Trophoblast cell (in vitro differentiated cells and primary cell): ENCODE data around the gene GSTCD.

ENCODE experiments used
- DNase-seq, 2 donors: peaks; one replicate each; pipeline ENCODE4 v3.0.0-alpha.2; 2016
- H2AFZ ChIP-seq: 2 replicates; pipeline ENCODE4 v1.6.1; 2013; ENCODE audit warnings: low read length, moderate library complexity, mild to moderate bottlenecking; ENCODE audit not compliant: insufficient read depth, poor library complexity
- H2AK5ac ChIP-seq: 2 replicates; pipeline ENCODE4 v1.6.1; 2013; ENCODE audit warnings: mild to moderate bottlenecking, low read length
- H2BK120ac ChIP-seq: 2 replicates; pipeline ENCODE4 v1.6.1; 2013; ENCODE audit warnings: low read length, mild to moderate bottlenecking, moderate library complexity; ENCODE audit not compliant: insufficient read depth, poor library complexity
- H2BK12ac ChIP-seq: 2 replicates; pipeline ENCODE4 v1.6.1; 2013; ENCODE audit warnings: mild to moderate bottlenecking, low read length, moderate library complexity
- H2BK5ac ChIP-seq: 2 replicates; pipeline ENCODE4 v1.6.1; 2013; ENCODE audit warnings: low read length, low read depth, moderate library complexity, mild to moderate bottlenecking; ENCODE audit not compliant: poor library complexity
- H3K14ac ChIP-seq: 2 replicates; pipeline ENCODE4 v1.6.1; 2013; ENCODE audit warnings: mild to moderate bottlenecking, low read length
- H3K18ac ChIP-seq: 2 replicates; pipeline ENCODE4 v1.6.1; 2013; ENCODE audit warnings: mild to moderate bottlenecking, low read length
- H3K23ac ChIP-seq: 2 replicates; pipeline ENCODE4 v1.6.1; 2013; ENCODE audit warnings: low read length
- H3K27ac ChIP-seq: 2 replicates; pipeline ENCODE4 v1.5.1; 2013; ENCODE audit warnings: low read depth, mild to moderate bottlenecking, inconsistent platforms, low read length, moderate library complexity
- H3K27me3 ChIP-seq: 2 replicates; pipeline ENCODE4 v1.6.1; 2013; ENCODE audit warnings: inconsistent platforms, mild to moderate bottlenecking, low read length, moderate library complexity; ENCODE audit not compliant: insufficient read depth
- H3K36me3 ChIP-seq, 2 experiments: 1 replicate in 1 of 2; 2 replicates in 1 of 2; pipeline ENCODE4 v1.6.1; 2013; ENCODE audit warnings: low read length in 2 of 2, mild to moderate bottlenecking in 2 of 2, moderate library complexity in 1 of 2; ENCODE audit not compliant: insufficient read depth in 2 of 2, control insufficient read depth in 1 of 2
- H3K4ac ChIP-seq: 2 replicates; pipeline ENCODE4 v1.6.1; 2013; ENCODE audit warnings: low read depth, mild to moderate bottlenecking, low read length, moderate library complexity
- H3K4me1 ChIP-seq, 2 experiments: 1 replicate in 1 of 2; 2 replicates in 1 of 2; pipeline ENCODE4 v1.6.1; 2013; ENCODE audit warnings: low read length in 2 of 2, mild to moderate bottlenecking in 2 of 2, moderate library complexity in 1 of 2; ENCODE audit not compliant: insufficient read depth in 2 of 2, control insufficient read depth in 1 of 2
- H3K4me2 ChIP-seq: 2 replicates; pipeline ENCODE4 v1.6.1; 2013; ENCODE audit warnings: inconsistent platforms, mild to moderate bottlenecking, low read length, moderate library complexity
- H3K4me3 ChIP-seq: 2 replicates; pipeline ENCODE4 v1.5.1; 2013; ENCODE audit warnings: mild to moderate bottlenecking, low read depth, low read length, inconsistent platforms
- H3K79me1 ChIP-seq: one replicate; pipeline ENCODE4 v1.6.1; 2013; ENCODE audit warnings: low read length
- H3K79me2 ChIP-seq: 2 replicates; pipeline ENCODE4 v1.6.1; 2013; ENCODE audit warnings: low read length, mild to moderate bottlenecking; ENCODE audit not compliant: control insufficient read depth, insufficient read depth, poor library complexity
- H3K9ac ChIP-seq: 2 replicates; pipeline ENCODE4 v1.6.1; 2013; ENCODE audit warnings: mild to moderate bottlenecking, low read length
- H3K9me3 ChIP-seq: 2 replicates; pipeline ENCODE4 v1.6.1; 2013; ENCODE audit warnings: low read depth, mild to moderate bottlenecking, control low read depth, inconsistent platforms, low read length; ENCODE audit not compliant: insufficient read depth
- H4K12ac ChIP-seq: 2 replicates; pipeline ENCODE4 v1.6.1; 2013; ENCODE audit warnings: low read depth, mild to moderate bottlenecking, low read length, moderate library complexity
- H4K8ac ChIP-seq: 2 replicates; pipeline ENCODE4 v1.6.1; 2013; ENCODE audit warnings: low read depth, mild to moderate bottlenecking, low read length, moderate library complexity
- H4K91ac ChIP-seq: one replicate; pipeline ENCODE4 v1.6.1; 2013; ENCODE audit warnings: low read depth, mild to moderate bottlenecking, low read length, moderate library complexity
- WGBS: extraction: QIAGEN DNeasy Blood & Tissue Kit; methylation state at CpG from one replicate; pipeline ENCODE4 v1.1.7; 2013; ENCODE audit warnings: missing lambda C conversion rate; ENCODE audit not compliant: insufficient read length, insufficient coverage; ENCODE audit errors: extremely low coverage; 5-methylcytosine and 5-hydroxymethylcytosine counted together

The GSTCD gene

DNA sequence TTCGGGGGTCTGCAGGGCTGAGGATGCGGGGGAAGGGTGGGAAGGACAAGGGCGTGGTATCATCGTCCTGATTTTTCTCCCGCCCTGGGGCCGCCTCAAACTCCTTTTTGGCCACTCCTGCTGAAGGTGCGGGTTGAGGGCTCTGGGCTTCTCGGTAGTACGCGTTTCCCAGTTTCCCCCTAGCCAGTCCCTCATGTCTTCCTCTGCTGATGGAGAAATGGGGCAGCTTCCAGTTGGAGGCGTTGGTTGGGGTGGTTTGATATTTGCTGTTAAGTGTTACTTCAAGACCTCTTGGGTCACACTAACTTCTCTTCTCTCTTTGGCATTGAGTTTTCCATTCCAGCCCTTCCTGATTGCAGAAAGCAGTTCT is 482 bp downstream of the GSTCD start:
- Histone ChIP-seq H3K27me3 (no peaks in the 10 kb centered on the region), H2BK5ac (peak overlapping the region; percentile 78), H3K27ac (peak overlapping the region; percentile 86), H3K4ac (no peak overlapping the region), H3K4me3 (peak overlapping the region; percentile 94), H2BK120ac (no peak overlapping the region), H2BK12ac (no peak overlapping the region), H3K9ac (peak overlapping the region; percentile 88), H2AFZ (peak overlapping the region; percentile 97), H3K4me2 (peak overlapping the region; percentile 94), H3K18ac (peak overlapping the region; percentile 86), H4K8ac (peak overlapping the region; percentile 81), H3K79me1 (peaks cover 4% of the 10 kb centered on the region), H2AK5ac (no peak overlapping the region), H3K79me2 (peaks cover 5% of the 10 kb centered on the region), H4K91ac (peak overlapping the region; percentile 75), H3K4me1 (no peaks in the 10 kb centered on the region), H3K14ac (peak overlapping the region; percentile 13), H3K23ac (no peak overlapping the region), H3K9me3 (no peaks in the 10 kb centered on the region), H4K12ac (peak overlapping the region; percentile 79), H3K36me3 (peaks cover 0 to 3% of the 10 kb centered on the region in 2 experiments)
- no CpG with 5 or more reads among the region's 11 CpGs for WGBS
- peak; percentile 28 to 61 for DNase-seq

DNA sequence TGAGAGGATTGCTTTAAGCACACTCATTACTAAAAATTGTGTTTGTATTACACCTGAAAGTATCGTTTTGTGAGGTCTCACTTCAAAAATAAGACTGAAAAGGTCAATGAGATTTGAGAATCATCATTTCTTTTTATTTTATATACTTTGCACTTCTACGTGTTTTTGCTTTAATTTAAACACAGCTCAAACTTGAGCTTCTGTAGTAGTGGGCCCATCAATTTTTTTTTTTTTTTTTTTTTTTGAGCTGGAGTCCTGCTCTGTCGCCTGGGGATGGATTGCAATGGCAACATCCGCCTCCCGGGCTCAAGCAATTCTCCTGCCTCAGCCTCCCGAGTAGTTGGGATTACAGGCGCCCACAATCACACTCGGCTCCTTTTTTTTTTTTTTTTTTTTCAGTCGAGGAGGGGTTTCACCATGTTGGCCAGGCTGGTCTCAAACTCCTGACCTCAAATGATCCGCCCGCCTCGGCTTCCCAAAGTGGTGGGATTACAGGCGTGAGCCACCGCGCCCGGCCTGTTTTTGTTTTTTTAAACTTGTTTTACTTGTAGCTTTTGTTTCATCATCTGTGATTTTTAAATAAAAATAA is 1.5 kb downstream of the GSTCD start:
- H3K27ac ChIP-seq: no peak overlapping the region
- H3K4ac ChIP-seq: no peak overlapping the region
- H3K14ac ChIP-seq: no peak overlapping the region
- H2AFZ ChIP-seq: no peak overlapping the region
- H4K8ac ChIP-seq: no peak overlapping the region
- H3K79me2 ChIP-seq: peaks cover 5% of the 10 kb centered on the region
- no peaks in the 10 kb centered on the region for H3K9me3 ChIP-seq
- H2BK120ac ChIP-seq: no peak overlapping the region
- no peak overlapping the region for H2BK5ac ChIP-seq
- no peaks in the 10 kb centered on the region for H3K4me1 ChIP-seq
- H3K27me3 ChIP-seq: no peaks in the 10 kb centered on the region
- no peak overlapping the region for H3K4me2 ChIP-seq
- no peak overlapping the region for H3K23ac ChIP-seq
- DNase-seq: no peak
- no peak overlapping the region for H4K91ac ChIP-seq
- peaks cover 4% of the 10 kb centered on the region for H3K79me1 ChIP-seq
- H3K36me3 ChIP-seq: peaks cover 0 to under 1% of the 10 kb centered on the region in 2 experiments
- no peak overlapping the region for H2AK5ac ChIP-seq
- H3K4me3 ChIP-seq: no peak overlapping the region
- H2BK12ac ChIP-seq: no peak overlapping the region
- WGBS: no CpG with 5 or more reads among the region's 16 CpGs
- no peak overlapping the region for H3K9ac ChIP-seq
- no peak overlapping the region for H4K12ac ChIP-seq
- H3K18ac ChIP-seq: no peak overlapping the region

DNA sequence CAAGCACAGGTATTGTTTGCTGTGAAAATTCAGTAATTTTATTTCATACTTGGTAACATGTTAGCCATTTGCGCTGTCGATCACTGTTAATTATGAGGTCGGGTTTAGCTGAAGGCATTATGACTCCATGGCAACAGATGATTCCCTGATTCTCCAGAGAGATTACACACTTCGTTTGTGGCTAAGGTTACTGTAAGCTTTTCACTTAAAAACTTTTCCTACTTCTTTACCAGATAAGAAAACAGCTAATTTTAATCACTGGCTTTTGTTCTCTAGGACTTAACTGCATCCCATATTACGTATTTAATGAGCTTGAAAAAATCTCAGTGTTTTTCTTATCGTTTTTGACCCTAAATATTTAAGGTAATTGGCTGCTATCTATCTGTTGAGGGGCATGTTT is 2.1 kb downstream of the GSTCD start:
- no peak overlapping the region for H2AK5ac ChIP-seq
- no peaks in the 10 kb centered on the region for H3K27me3 ChIP-seq
- H4K12ac ChIP-seq: no peak overlapping the region
- H2AFZ ChIP-seq: no peak overlapping the region
- no peak overlapping the region for H4K8ac ChIP-seq
- no peak overlapping the region for H3K23ac ChIP-seq
- H4K91ac ChIP-seq: no peak overlapping the region
- H3K9ac ChIP-seq: no peak overlapping the region
- H3K79me1 ChIP-seq: peaks cover 4% of the 10 kb centered on the region
- no peak overlapping the region for H3K18ac ChIP-seq
- H3K79me2 ChIP-seq: peaks cover 5% of the 10 kb centered on the region
- no CpG with 5 or more reads among the region's 6 CpGs for WGBS
- H3K4me1 ChIP-seq: no peaks in the 10 kb centered on the region
- H3K4me2 ChIP-seq: no peak overlapping the region
- H3K4ac ChIP-seq: no peak overlapping the region
- H2BK120ac ChIP-seq: no peak overlapping the region
- no peak overlapping the region for H2BK5ac ChIP-seq
- no peaks in the 10 kb centered on the region for H3K9me3 ChIP-seq
- H3K27ac ChIP-seq: no peak overlapping the region
- no peaks in the 10 kb centered on the region for H3K36me3 ChIP-seq
- DNase-seq: peak; percentile 14 to 59
- no peak overlapping the region for H2BK12ac ChIP-seq
- no peak overlapping the region for H3K14ac ChIP-seq
- no peak overlapping the region for H3K4me3 ChIP-seq

DNA sequence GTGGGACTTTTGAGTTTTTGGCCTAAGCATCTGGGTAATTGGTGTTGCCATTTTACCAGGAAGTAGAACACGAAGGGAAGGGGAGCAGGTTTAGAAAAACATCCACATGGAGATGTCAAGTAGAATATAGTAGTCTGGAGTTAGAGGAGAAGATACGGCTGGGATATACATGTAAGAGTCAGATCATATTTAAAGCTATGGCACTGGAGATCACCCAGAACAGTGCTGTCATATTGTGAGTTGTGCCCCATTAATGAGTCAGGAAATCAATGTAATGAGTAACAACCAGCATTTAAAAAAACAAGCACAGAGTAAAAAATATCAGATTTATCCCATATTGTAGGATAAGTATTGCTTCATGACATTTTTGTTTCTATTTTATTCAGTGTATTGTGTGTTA is 4.2 kb downstream of the GSTCD start:
- Histone ChIP-seq H3K18ac (no peak overlapping the region), H2BK5ac (no peak overlapping the region), H3K79me2 (peaks cover 5% of the 10 kb centered on the region), H3K4ac (no peak overlapping the region), H2BK120ac (no peak overlapping the region), H3K9ac (no peak overlapping the region), H3K36me3 (no peaks in the 10 kb centered on the region), H2AFZ (no peak overlapping the region), H4K91ac (no peak overlapping the region), H4K12ac (no peak overlapping the region), H3K4me1 (no peaks in the 10 kb centered on the region), H3K23ac (no peak overlapping the region), H3K14ac (no peak overlapping the region), H4K8ac (no peak overlapping the region), H3K9me3 (no peaks in the 10 kb centered on the region), H3K79me1 (peaks cover 4% of the 10 kb centered on the region), H3K4me2 (no peak overlapping the region), H3K4me3 (no peak overlapping the region), H2BK12ac (no peak overlapping the region), H2AK5ac (no peak overlapping the region), H3K27me3 (no peaks in the 10 kb centered on the region), H3K27ac (no peak overlapping the region)
- no CpG with 5 or more reads among the region's 2 CpGs for WGBS
- no peak for DNase-seq
